Lung microvascular endothelial cell (primary cell): ENCODE data around the gene RNF213. TPM values are rescaled to one million over a fixed set of nuclear protein-coding genes. Genes with fewer than 3 reads are reported as not detected.
"Not testable (repeated sequence)": the region's sequence is repeated elsewhere in the genome, so short reads cannot be mapped to it uniquely, and the experiment has no call there.

Source experiments
- DNase-seq, 2 donors: peaks; one replicate each; pipeline versions ENCODE4 v3.0.0 to v3.0.0-alpha.2; 2010; ENCODE audit warnings: low read depth in 2 of 2
- total RNA-seq: library from RNA; depleted of rRNA; stranded (reverse); fragments of >200 nt; gene quantifications from 2 replicates; pipeline ENCODE4 v1.2.1, GENCODE V29; 2014

RNF213 gene
- total RNA-seq, 1 donor from 2014 or later = 84.5 TPM

- DNase-seq = no peak
Observed at GRCh38 chr17:80223838-80224497, 36.7 kb upstream of the RNF213 start.

DNA sequence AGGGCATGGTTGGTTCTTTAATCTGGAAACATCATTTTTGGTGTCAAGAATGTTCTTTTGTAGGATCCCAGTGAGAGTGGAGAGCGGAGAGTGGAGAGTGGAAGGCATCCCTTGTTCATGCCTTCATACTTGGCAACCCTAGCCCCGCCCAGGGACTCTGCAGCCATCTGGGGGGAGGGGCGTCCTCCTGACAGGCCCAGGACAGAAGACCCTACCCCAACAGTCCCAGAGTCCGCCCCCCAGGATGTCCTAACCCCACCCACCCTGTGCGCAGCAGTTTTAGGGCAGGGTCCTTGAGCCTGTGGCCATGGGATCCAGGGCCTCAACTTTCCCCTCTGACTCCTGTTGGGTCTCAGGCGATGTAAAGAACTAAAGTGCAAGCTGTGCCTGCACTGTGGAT is 36.0 kb upstream of the RNF213 start:
- DNase-seq = no peak

GRCh38 chr17:80225230-80225629 is 35.4 kb upstream of the RNF213 start:
- DNase-seq = no peak

DNA sequence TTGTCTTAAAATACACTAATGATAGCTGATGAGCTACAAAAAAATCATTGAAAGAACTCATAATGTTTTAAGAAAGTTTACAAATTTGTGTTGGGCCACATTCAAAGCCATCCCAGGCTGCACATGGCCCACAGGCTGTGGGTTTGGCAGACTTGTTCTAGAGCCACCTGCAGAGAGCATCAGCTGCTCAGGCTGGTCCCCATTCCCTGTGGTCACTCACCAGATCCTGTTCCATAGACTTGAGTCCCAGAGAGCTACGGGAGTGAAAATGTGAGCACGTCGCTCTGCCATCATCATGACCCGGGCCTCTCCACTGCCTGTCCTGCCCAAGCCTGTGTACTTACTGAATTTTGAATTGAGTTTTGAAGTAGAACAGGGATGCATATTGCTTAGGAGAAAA is 33.5 kb upstream of the RNF213 start:
- no peak for DNase-seq

DNA sequence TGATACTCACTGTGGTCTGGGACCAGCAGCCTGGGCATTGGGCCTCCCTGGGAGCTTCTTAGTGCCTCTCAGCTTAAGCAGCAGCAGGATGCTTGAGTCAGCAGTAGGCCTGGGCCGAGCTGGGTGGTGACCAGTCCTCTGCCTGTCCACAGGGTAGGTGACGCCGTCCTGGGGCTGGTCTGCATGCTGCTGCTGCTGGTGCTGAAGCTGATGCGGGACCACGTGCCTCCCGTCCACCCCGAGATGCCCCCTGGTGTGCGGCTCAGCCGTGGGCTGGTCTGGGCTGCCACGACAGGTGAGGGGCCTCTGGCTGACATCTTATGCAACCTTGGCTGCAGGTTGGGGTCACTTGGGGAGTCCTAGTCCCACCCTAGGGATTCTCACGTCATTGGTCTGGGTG is 33.0 kb upstream of the RNF213 start:
- no peak for DNase-seq

DNA sequence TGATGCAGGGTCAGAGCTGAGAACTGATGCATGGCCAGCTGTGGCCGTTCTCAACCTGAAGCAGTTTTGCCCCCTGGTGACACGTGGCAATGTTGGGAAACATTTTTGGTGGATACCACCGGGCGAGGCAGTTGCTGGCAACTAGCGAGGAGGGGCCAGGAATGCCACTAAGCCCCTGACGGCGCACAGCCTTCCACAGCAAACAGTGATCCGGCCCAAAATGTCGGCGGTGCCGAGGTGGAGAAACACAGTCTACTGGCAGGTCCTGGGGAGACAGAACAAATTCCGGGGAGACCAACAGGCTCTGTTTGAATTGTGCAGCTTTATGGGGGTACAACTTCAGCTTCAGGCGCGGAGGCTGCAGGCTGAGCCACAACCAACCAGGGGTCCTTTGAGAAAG is 32.2 kb upstream of the RNF213 start:
- DNase-seq = no peak

- DNase-seq = no peak
Observed at GRCh38 chr17:80229011-80229410, 31.6 kb upstream of the RNF213 start.

- DNase-seq = no peak
Observed at GRCh38 chr17:80232438-80232837, 28.2 kb upstream of the RNF213 start.

DNA sequence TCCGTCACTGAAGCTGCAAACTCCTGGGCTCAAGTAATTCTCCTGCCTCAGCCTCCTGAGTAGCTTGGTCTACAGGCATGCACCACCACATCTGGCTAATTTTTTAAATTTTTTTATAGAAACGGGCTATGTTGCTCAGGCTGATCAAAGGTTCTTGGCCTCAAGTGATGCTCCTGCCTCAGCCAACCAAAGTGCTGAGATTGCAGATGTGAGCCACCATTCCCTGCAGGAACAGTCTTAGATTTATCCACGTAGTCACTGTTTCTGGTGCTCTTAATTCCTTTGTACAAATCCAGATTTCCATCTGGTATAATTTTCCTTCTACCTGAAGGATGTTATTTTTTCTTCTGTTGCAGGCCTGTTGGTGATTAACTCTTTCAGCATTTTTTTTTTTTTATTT is 27.4 kb upstream of the RNF213 start:
- DNase-seq = no peak

DNA sequence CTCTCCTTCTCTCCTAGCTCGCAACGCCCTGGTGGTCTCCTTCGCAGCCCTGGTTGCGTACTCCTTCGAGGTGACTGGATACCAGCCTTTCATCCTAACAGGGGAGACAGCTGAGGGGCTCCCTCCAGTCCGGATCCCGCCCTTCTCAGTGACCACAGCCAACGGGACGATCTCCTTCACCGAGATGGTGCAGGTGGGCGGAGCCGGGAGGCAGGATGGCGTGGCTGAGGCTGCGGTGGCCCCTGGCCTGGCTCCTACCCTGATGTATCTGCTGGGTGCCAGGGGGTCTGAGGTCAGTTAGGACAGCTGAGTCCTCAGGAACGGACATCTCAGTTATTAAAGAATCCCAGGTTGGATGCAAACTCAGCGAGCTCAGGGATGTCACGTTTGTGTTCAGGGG is 23.7 kb upstream of the RNF213 start:
- DNase-seq = no peak

DNA sequence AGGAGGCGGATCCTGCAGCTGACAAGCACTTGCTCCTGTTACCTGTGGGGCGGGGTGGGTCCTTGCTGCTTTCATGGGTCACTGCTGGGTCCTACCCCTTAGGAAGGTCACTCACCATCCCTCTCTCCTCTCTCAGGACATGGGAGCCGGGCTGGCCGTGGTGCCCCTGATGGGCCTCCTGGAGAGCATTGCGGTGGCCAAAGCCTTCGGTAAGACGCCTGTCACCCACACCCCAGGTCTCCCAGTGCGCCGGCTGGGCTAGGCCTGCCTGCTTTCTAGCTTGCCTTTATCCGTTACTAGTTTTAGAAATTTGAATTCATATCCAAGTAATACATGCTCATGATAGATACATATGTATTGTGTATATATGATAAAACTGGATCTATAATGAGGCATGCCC is 23.3 kb upstream of the RNF213 start:
- DNase-seq = no peak

DNA sequence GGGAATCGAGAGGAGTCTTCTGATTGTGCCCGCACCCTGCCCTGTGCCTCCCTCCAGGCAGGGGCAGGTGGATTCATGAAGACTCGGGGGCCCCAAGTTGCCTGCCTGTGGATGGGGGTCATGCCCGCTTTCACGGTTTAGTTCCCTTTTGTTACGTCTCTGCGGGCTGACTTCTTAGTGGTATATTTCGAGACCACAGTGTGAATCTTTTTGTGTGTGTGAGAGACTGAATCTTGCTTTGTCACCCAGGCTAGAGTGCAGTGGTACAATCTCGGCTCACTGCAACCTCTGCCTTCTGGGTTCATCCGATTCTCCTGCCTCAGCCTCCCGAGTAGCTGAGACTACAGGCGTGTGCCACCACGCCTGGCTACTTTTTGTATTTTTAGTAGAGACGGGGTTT is 18.1 kb upstream of the RNF213 start:
- no peak for DNase-seq

DNA sequence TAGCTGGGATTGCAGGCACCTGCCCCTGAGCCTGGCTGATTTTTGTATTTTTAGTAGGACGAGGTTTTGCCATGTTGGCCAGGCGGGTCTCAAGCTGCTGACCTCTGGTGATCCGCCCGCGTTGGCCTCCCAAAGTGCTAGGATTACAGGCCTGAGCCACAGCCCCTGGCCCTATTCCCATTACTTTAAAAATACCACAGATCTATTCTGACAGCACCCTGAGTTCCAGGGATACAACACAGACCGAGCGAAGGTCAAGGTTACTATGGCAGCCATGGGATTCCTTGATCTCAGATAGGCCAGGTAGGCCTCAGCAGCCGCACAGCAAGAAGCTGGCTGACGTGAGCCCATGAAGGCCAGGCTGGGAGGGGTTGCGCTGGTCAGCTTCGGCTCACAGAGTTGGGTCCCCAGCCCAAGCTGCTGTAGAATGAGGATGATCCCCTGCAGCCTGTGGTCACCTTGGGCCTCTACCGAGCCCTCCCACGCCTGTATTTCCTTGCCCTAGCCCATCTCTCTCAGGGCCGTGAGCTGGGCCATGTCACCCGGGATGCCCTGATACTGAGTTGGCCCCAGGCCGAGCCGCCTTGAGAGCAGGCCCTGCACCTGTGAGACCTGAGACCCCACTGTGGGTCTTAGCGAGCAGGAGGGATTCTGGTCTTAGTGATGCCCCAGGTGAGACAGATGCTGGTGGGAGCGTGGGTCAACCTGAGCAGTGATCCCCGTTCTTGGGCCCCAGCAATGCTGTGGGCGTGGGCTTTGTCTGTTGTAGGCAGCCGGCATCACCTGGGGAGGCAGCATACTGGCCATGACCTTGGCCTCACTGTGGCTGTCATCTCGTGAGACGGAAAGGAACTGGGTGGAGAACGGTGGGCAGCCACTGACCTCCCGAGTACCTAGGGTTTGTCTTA is 16.9 kb upstream of the RNF213 start:
- DNase-seq = no peak

DNA sequence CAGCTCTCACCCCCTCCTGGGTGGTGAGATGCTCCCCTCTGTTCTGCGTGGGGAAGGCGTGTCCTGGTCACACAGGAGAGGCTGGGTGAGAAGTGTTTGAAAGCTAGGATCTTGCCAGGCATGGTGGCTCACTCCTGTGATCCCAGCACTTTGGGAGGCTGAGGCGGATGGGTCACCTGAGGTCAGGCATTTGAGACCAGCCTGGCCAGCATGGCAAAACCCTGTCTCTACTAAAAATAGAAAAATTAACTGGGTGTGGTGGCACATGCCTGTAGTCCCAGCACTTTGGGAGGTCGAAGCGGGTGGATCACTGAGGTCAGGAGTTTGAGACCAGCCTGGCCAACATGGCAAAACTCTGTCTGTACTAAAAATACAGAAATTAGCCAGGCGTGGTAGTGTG is 16.2 kb upstream of the RNF213 start:
- not testable (repeated sequence) for DNase-seq

DNA sequence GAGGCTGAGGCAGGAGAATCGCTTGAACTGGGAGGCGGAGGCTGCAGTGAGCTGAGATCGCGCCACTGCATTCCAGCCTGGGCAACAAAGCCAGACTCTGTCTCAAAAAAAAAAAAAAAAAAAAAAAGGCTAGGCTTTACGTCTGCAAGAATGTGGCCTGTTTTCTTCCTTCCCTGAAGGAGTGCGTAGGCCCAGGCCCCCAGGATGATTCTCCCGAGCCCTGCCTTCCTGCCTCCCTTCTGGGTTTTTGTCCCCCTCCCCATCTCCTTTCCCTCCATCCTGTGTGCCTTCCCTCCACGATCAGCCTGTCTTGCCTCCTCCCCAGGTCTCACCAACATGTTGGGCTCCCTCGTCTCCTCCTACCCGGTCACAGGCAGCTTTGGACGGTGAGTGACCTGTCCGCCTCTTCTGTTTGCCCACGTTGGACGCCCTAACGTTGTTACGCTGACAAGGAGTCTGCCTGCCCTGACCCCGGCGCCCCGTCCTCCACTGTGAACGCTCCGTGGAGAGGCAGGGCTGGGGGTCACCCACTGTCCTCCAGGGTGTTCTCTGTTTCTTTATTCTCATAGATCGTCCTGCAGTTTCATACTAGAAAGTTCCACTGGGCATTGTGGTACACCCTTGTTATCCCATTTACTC is 15.7 kb upstream of the RNF213 start:
- DNase-seq = no peak

GRCh38 chr17:80245566-80246265 is 14.9 kb upstream of the RNF213 start:
- DNase-seq = no peak

DNA sequence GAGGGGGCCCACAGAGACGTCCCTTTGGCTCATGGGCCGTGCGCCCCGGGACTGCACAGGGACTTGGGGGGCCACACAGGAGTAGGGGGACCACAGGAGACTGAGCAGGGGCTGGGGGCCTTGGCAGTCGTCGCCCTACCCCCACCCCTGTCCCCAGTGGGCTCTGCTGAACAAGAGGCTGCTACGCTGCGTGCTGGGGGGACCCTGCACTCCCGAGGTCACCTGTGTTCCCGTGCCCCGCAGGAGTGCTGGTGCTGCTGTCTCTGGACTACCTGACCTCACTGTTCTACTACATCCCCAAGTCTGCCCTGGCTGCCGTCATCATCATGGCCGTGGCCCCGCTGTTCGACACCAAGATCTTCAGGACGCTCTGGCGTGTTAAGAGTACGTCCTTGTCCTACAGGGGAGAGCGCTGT is 14.4 kb upstream of the RNF213 start:
- DNase-seq = no peak

GRCh38 chr17:80246726-80247125 is 13.9 kb upstream of the RNF213 start:
- DNase-seq = no peak

DNA sequence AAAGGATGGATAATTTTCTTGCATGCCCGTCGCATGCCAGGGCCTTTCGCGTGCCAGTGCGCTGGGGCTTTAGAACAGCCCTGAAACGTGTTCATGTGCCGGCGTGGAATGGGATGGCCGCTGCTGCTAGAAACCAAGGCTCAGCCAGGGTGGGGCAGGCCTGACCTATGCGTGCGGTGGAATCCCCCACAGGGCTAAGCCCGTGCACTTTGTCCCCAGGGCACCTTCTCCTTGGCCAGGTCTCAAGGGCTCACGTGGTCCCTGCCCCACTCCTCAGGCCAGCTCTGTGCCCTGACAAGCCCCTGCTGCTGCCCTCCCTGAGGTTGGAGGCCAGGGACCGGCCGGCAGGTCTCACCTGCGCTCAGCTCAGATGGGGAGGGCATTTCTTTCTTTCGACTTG is 13.1 kb upstream of the RNF213 start:
- DNase-seq = no peak

DNA sequence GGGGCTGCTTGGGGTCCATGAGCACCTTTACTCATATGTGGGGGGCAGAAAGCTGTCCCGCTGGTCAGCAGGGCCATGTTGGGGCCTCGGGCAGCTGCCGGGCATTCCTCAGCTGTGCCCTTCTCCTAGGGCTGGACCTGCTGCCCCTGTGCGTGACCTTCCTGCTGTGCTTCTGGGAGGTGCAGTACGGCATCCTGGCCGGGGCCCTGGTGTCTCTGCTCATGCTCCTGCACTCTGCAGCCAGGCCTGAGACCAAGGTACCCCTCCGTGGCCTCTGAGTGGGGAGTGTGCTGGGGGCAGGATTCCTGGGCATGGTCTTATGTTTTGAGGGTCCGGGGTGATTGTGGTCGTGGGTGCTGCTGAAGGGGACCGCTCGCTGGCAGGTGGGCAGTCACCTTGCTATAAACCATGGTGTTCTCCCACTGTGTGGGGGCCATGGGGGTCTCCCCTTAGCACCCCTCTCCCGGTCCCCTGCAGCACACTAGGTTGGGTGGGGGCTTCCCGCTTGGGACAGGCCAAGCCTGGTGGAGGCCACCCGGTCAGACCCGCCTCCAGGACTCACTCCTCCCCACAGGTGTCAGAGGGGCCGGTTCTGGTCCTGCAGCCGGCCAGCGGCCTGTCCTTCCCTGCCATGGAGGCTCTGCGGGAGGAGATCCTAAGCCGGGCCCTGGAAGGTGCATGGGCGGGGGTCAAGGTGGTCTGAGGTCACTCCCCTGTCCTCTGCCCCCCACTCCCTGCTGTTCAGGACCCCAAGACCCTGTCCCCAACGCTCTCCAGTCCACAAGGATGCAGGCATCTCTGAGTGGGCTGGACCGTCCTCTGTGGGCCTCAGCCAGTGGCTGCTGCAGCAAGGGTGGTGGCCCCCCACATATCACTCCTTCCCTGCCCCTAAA is 12.4 kb upstream of the RNF213 start:
- DNase-seq = no peak
